ENCODE measurements around the gene RICTOR.
"Not testable (repeated sequence)": the region's sequence is repeated elsewhere in the genome, so short reads cannot be mapped to it uniquely, and the experiment has no call there.

RICTOR gene

DNA sequence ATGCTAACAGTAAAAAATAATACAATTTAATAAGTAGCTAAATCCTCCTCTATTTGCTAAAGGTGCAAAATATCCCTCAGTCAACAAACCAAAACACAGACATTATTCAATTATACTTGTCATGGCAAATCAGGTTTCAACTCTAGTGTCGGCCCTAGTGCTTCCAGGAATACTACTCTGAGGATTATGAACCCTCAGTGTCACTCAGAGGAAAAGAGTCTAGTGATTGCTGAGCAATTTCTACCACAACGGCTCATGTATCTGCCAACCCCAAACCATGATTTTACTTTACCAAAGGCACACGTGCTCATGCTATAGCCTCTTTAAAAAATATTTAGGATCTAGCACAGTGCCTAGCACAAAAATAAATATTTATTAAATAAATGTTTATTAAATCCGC is 21.0 kb downstream of the RICTOR start:
- Mint-ChIP-seq H3K4me3 (no peak overlapping the region), H3K27me3 (no peaks in the 10 kb centered on the region), H3K9me3 (no peaks in the 10 kb centered on the region), H3K4me1 (peaks cover 54% of the 10 kb centered on the region), H3K27ac (no peak overlapping the region), H3K36me3 (peaks cover 13% of the 10 kb centered on the region)
- ATAC-seq = no peak

DNA sequence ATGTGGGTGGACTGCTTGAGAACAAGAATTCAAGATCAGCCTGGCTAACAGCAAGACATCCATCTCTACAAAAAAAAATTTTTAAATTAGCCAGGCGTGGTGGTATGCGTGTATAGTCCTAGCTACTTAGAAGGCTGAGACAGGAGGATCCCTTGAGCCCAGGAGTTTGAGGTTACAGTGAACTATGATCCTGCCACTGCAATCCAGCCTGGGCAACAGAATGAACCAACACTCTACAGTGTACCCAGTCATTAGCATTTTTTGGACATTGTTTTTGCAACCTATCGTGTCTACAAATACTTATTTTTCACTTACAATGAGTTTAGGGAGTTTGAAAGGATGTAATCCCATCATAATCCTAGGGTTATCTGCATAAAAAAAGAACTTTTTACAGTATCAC is 22.1 kb downstream of the RICTOR start:
- Mint-ChIP-seq H3K27me3 (no peaks in the 10 kb centered on the region), H3K27ac (no peak overlapping the region), H3K36me3 (peaks cover 13% of the 10 kb centered on the region), H3K9me3 (no peaks in the 10 kb centered on the region), H3K4me1 (peaks cover 56% of the 10 kb centered on the region), H3K4me3 (no peak overlapping the region)
- no peak for ATAC-seq

DNA sequence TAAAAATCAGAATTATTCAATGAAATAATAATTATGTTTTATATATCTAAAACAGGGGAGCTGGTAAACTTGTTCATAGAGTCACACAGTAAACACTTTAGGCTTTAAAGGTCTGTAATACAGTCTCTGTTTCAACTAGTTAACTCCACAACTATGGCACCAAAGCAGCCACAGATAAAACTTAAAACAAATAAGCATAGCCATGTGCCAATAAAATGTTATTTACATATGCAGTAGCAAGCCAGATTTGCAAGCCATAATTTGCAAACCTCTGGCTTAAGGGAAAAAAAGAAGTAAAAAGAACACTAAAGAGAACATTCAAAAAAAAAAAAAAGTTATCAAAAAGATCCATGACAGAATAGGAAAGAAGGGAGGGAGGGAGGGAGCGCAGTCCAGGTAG is 24.9 kb downstream of the RICTOR start:
- no peak overlapping the region for H3K27ac Mint-ChIP-seq
- peaks cover 8% of the 10 kb centered on the region for H3K36me3 Mint-ChIP-seq
- no peaks in the 10 kb centered on the region for H3K9me3 Mint-ChIP-seq
- H3K27me3 Mint-ChIP-seq = no peaks in the 10 kb centered on the region
- no peak overlapping the region for H3K4me3 Mint-ChIP-seq
- ATAC-seq = no peak
- H3K4me1 Mint-ChIP-seq = peaks cover 48% of the 10 kb centered on the region

- Mint-ChIP-seq H3K4me1 (peaks cover 47% of the 10 kb centered on the region), H3K4me3 (no peak overlapping the region), H3K27me3 (no peaks in the 10 kb centered on the region), H3K27ac (no peak overlapping the region), H3K9me3 (peaks cover 4% of the 10 kb centered on the region), H3K36me3 (peaks cover 24% of the 10 kb centered on the region)
- ATAC-seq = no peak
Measured at GRCh38 chr5:39040875-39041274, 33.3 kb downstream of the RICTOR start.

DNA sequence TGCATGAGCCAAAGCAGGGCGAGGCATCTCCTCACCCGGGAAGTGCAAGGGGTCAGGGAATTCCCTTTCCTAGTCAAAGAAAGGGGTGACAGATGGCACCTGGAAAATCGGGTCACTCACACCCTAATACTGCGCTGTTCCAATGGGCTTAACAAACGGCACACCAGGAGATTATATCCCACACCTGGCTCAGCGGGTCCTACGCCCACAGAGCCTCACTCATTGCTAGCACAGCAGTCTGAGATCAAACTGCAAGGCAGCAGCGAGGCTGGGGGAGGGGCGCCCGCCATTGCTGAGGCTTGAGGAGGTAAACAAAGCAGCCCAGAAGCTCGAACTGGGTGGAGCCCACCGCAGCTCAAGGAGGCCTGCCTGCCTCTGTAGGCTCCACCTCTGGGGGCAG is 39.7 kb downstream of the RICTOR start:
- H3K4me1 Mint-ChIP-seq = peaks cover 54% of the 10 kb centered on the region
- not testable (repeated sequence) for H3K27me3 Mint-ChIP-seq, H3K27ac Mint-ChIP-seq, ATAC-seq, H3K4me3 Mint-ChIP-seq, H3K9me3 Mint-ChIP-seq
- peaks cover 21% of the 10 kb centered on the region for H3K36me3 Mint-ChIP-seq

DNA sequence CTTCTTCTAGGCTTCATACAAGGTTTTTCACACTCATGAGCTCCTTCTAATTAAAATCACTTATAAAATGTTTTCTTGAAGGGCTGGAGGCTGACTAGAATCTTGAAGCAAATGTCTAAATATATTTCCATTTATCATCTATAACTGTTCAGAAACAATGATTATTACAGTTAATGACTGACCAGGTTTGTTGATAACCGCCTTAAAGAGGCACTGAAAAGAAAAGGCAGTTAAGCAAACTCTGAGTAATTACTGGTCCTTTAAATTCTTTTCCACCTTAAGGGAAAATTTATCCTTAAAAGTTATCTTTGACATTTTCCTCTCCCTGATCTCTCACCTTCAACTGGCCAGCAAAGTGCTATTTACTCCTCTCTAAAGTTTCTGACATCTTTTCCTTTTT is 43.2 kb downstream of the RICTOR start:
- Mint-ChIP-seq H3K4me3 (no peak overlapping the region), H3K27me3 (no peaks in the 10 kb centered on the region), H3K36me3 (peaks cover 42% of the 10 kb centered on the region), H3K9me3 (peaks cover 12% of the 10 kb centered on the region), H3K27ac (peak overlapping the region; percentile 9), H3K4me1 (peaks cover 40% of the 10 kb centered on the region)
- no peak for ATAC-seq

DNA sequence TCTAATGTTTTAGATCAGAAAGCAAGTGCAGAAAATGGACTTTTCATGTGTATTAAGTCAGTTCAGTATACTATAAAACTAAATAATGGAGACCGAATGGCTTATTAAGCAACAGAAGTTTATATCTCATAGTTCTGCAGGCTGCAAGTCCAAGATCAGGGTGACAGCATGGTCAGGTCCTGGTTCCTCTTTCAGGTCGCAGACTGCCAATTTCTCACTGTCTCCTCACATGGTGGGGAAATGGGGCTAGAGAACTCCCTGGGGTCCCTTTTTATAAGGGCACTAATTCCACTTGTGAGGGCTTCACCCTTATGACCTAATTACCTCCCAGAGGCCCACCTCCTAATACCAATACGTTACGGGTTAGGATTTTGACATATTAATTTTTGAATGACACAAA is 48.7 kb downstream of the RICTOR start:
- ATAC-seq = no peak
- no peaks in the 10 kb centered on the region for H3K27me3 Mint-ChIP-seq
- H3K27ac Mint-ChIP-seq = no peak overlapping the region
- peaks cover 7% of the 10 kb centered on the region for H3K9me3 Mint-ChIP-seq
- peaks cover 39% of the 10 kb centered on the region for H3K36me3 Mint-ChIP-seq
- no peak overlapping the region for H3K4me3 Mint-ChIP-seq
- H3K4me1 Mint-ChIP-seq = peaks cover 29% of the 10 kb centered on the region

DNA sequence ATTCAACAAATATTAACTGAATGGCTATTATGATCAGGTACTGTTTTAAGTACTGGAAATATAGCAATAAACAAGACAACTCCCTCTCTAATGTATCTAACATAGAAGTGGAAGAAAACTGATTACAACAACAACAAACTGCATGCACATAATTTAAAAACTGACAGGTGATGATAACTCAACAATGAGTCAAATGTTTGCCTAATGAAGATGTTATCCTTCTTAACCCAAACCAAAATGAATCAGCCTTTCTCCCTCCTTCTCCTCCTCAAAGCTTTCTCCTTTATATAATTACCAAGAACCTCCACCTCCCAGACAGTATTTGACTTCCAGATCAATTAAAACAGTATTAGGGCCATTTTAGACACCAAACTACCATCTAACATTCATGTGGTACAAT is 49.3 kb downstream of the RICTOR start:
- H3K27ac Mint-ChIP-seq = no peak overlapping the region
- peaks cover 7% of the 10 kb centered on the region for H3K9me3 Mint-ChIP-seq
- H3K27me3 Mint-ChIP-seq = no peaks in the 10 kb centered on the region
- H3K36me3 Mint-ChIP-seq = peaks cover 36% of the 10 kb centered on the region
- no peak for ATAC-seq
- H3K4me3 Mint-ChIP-seq = no peak overlapping the region
- H3K4me1 Mint-ChIP-seq = peaks cover 29% of the 10 kb centered on the region

DNA sequence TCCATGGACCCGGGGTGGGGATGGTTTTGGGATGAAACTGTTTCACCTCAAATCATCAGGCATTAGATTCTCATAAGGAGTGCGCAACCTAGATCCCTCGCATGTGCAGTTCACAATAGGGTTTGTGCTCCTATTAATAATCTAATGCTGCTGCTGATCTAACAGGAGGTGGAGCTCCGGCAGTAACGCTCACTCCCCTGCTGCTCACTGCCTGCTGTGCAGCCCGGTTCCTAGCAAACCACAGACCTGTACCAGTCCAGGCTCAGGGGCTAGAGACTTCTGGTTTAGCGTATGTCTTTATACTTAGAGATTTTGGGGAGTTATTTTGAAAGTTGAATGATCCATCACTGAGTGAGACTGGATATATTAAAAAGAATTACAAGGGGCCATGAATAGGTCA is 50.2 kb downstream of the RICTOR start:
- Mint-ChIP-seq H3K4me3 (no peak overlapping the region), H3K4me1 (peaks cover 29% of the 10 kb centered on the region), H3K9me3 (peaks cover 7% of the 10 kb centered on the region), H3K27me3 (no peaks in the 10 kb centered on the region), H3K27ac (no peak overlapping the region), H3K36me3 (peaks cover 42% of the 10 kb centered on the region)
- no peak for ATAC-seq

DNA sequence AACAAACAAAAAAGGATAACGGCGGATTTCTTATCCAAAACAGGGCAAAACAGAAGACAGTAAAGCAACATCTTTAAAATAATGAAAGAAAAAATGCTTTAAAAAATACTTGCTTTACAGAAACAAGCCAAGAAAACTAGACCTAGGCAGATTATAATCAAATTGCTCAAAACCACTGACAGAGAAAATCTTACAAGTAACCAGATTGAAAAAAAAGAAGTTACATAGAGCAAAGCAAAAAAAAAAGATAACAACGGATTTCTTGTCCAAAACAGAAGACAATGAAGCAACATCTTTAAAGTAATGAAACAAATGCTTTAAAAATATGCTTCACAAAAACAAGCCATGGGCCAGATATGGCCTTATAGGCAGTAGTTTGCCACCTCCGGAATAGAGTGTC is 51.1 kb downstream of the RICTOR start:
- H3K4me3 Mint-ChIP-seq = no peak overlapping the region
- H3K9me3 Mint-ChIP-seq = peaks cover 4% of the 10 kb centered on the region
- no peaks in the 10 kb centered on the region for H3K27me3 Mint-ChIP-seq
- H3K4me1 Mint-ChIP-seq = peaks cover 29% of the 10 kb centered on the region
- no peak for ATAC-seq
- peaks cover 42% of the 10 kb centered on the region for H3K36me3 Mint-ChIP-seq
- no peak overlapping the region for H3K27ac Mint-ChIP-seq

DNA sequence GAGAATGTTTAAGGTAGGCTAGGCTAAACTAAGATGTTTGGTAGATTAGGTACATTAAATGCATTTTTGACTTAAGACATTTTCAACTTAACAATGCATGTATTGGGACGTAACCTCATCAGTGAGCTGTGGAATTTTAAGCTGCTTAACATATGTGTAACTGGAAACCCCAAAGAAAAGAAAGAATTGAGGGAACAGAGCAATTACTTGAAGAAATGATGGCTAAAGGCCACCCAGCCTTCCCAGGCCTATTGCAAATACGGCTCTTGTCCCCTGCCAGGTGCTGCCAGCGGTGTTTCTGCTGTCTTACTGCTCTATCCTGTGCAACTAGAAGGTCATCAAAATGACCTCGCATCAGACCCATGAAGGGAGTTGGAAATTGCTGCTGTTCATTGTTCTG is 52.0 kb downstream of the RICTOR start:
- Mint-ChIP-seq H3K36me3 (peaks cover 37% of the 10 kb centered on the region), H3K4me3 (no peak overlapping the region), H3K4me1 (peaks cover 29% of the 10 kb centered on the region), H3K27ac (no peak overlapping the region), H3K27me3 (no peaks in the 10 kb centered on the region), H3K9me3 (peaks cover 2% of the 10 kb centered on the region)
- ATAC-seq = no peak

- H3K4me1 Mint-ChIP-seq = peaks cover 31% of the 10 kb centered on the region
- no peak overlapping the region for H3K27ac Mint-ChIP-seq
Measured at GRCh38 chr5:39021413-39021812, 52.8 kb downstream of the RICTOR start.

GRCh38 chr5:39020458-39020857 is 53.7 kb downstream of the RICTOR start:
- Mint-ChIP-seq H3K4me3 (no peak overlapping the region), H3K36me3 (peaks cover 38% of the 10 kb centered on the region), H3K27me3 (no peaks in the 10 kb centered on the region), H3K9me3 (no peaks in the 10 kb centered on the region), H3K27ac (no peak overlapping the region), H3K4me1 (peaks cover 31% of the 10 kb centered on the region)
- ATAC-seq = no peak

More at GRCh38 chr5:39021413-39021812, 52.8 kb downstream of the RICTOR start:
- no peak for ATAC-seq
- peaks cover 39% of the 10 kb centered on the region for H3K36me3 Mint-ChIP-seq
- peaks cover 2% of the 10 kb centered on the region for H3K9me3 Mint-ChIP-seq
- no peak overlapping the region for H3K4me3 Mint-ChIP-seq
- no peaks in the 10 kb centered on the region for H3K27me3 Mint-ChIP-seq

DNA sequence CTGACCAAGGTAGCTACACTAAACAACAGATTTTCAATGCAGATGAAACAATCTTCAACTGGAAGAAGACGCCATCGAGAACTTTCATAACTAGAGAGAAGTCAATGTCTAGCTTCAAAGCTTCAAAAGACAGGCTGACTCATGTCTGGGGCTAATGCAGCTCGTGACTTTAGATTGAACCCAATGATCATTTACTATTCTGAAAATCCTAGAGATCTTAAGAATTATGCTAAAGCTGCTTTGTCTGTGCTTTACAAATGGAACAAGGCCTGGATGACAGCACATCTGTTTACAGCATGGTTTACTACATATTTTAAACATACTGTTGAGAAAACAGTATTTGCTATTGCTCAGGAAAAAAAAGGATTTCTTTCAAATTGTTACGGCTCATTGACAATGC is 54.9 kb downstream of the RICTOR start:
- peaks cover 25% of the 10 kb centered on the region for H3K4me1 Mint-ChIP-seq
- H3K27ac Mint-ChIP-seq = no peak overlapping the region
- H3K4me3 Mint-ChIP-seq = no peak overlapping the region
- ATAC-seq = no peak
- H3K9me3 Mint-ChIP-seq = no peaks in the 10 kb centered on the region
- peaks cover 38% of the 10 kb centered on the region for H3K36me3 Mint-ChIP-seq
- H3K27me3 Mint-ChIP-seq = no peaks in the 10 kb centered on the region

DNA sequence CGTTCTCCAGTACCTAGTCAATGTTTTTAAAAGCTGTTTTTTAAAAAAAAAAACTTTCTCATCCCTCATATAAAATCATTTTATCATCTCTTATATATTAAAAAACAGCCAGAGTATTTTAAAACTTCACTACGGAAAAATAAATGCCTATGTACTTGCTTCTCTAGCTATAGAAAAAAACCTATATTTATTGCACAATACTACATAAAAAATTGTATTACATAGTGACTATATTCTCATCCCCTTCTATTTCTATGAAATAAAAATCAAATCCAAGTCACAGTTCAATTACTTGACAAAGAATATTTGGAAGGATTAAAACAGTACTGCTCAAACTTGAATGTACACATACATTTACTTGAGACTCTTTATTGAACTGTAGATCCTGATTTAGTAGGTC is 56.7 kb downstream of the RICTOR start:
- Mint-ChIP-seq H3K27me3 (no peaks in the 10 kb centered on the region), H3K4me1 (peaks cover 17% of the 10 kb centered on the region), H3K27ac (no peak overlapping the region), H3K36me3 (peaks cover 49% of the 10 kb centered on the region), H3K9me3 (no peaks in the 10 kb centered on the region), H3K4me3 (no peak overlapping the region)
- no peak for ATAC-seq

DNA sequence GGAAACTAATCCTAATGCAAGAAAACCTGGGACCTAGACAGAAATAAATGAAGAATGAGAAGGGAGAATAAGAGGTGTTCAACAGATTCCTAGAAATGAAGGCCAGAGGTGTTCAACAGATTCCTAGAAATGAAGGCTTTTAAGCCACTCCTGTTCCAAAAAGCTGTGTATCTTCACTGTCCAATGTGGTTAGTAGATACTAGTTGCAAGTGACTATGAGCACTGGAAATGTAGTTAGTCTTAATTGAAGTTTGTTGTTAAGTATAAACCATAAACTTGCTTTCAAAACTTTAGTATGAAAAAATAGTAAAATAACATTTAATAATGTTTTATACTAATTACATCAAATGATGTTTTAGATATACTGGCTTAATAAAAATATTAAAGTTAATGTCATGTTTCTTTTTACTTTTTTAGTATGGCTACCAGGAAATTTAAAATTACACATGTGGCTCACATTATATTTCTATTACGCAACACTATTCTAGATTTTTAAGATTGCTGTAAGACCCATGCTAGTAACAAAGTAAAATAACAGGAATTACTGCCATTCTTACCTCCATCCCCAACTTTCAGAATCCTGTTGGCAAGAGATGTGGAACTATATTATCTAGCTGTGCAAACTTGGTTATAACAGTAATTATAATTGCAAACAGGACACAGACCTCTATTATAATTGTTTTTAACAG is 57.5 kb downstream of the RICTOR start:
- no peak for ATAC-seq
- Mint-ChIP-seq H3K27me3 (no peaks in the 10 kb centered on the region), H3K4me1 (peaks cover 12% of the 10 kb centered on the region), H3K4me3 (no peak overlapping the region), H3K36me3 (peaks cover 56% of the 10 kb centered on the region), H3K9me3 (peaks cover 4% of the 10 kb centered on the region), H3K27ac (peak overlapping the region; percentile 15)
